Fibroblast of the aortic adventitia (primary cell): ENCODE data around the gene CD247. TPM values are rescaled to one million over a fixed set of nuclear protein-coding genes. Genes with fewer than 3 reads are reported as not detected.

Experiments
- DNase-seq: peaks from one replicate; pipeline ENCODE4 v3.0.0-alpha.2; 2010; ENCODE audit warnings: low read depth
- H3K4me3 ChIP-seq: 2 replicates; pipeline ENCODE4 v1.5.1; 2011; ENCODE audit warnings: low read depth, mild to moderate bottlenecking, control low read depth, low read length, moderate library complexity
- CTCF ChIP-seq: IDR thresholded peaks from 2 replicates; pipeline ENCODE4 v1.5.1; 2011; ENCODE audit warnings: mild to moderate bottlenecking, low read length, control low read depth, inconsistent platforms; ENCODE audit not compliant: insufficient read depth
- total RNA-seq: library from RNA; depleted of rRNA; stranded (reverse); fragments of >200 nt; gene quantifications from 2 replicates; pipeline ENCODE4 v1.2.3, GENCODE V29; 2012; ENCODE audit warnings: low replicate concordance

CD247 gene
- total RNA-seq, 1 donor: 0.18 TPM

- no peak for TF ChIP-seq CTCF
- DNase-seq: no peak
- H3K4me3 ChIP-seq: no peak overlapping the region
Observed at GRCh38 chr1:167511374-167511986, 6.8 kb downstream of the CD247 start.

- DNase-seq: no peak
- no peak for TF ChIP-seq CTCF
- no peak overlapping the region for H3K4me3 ChIP-seq
Observed at GRCh38 chr1:167510881-167511280, 7.4 kb downstream of the CD247 start.

- DNase-seq: no peak
- H3K4me3 ChIP-seq: no peak overlapping the region
- TF ChIP-seq CTCF: no peak
Observed at GRCh38 chr1:167510244-167510643, 8.1 kb downstream of the CD247 start.

GRCh38 chr1:167509587-167509986 lies 8.7 kb downstream of the CD247 start:
- no peak for DNase-seq
- H3K4me3 ChIP-seq: no peak overlapping the region
- TF ChIP-seq CTCF: no peak

GRCh38 chr1:167507719-167508118 lies 10.6 kb downstream of the CD247 start:
- no peak for DNase-seq
- H3K4me3 ChIP-seq: no peak overlapping the region
- TF ChIP-seq CTCF: no peak

- no peak overlapping the region for H3K4me3 ChIP-seq
- TF ChIP-seq CTCF: no peak
- no peak for DNase-seq
Observed at GRCh38 chr1:167504467-167504827, 13.9 kb downstream of the CD247 start.

GRCh38 chr1:167503626-167504466 lies 14.5 kb downstream of the CD247 start:
- H3K4me3 ChIP-seq: no peak overlapping the region
- DNase-seq: no peak
- TF ChIP-seq CTCF: no peak
